ENCODE data around the gene SLC15A2. TPM values are rescaled to one million over a fixed set of nuclear protein-coding genes. Genes with fewer than 3 reads are reported as not detected.
"Not testable (repeated sequence)": the region's sequence is repeated elsewhere in the genome, so short reads cannot be mapped to it uniquely, and the experiment has no call there.

The SLC15A2 gene
- total RNA-seq, 1 donor from 2014 or later = 33.4 TPM

GRCh38 chr3:121918779-121919483 lies 24.7 kb downstream of the SLC15A2 start:
- Histone ChIP-seq H3K27ac (ENCODE audit: low read depth, low read length) (no peak overlapping the region), H3K9me3 (ENCODE audit: control insufficient read depth in 3 of 3, low read length in 3 of 3) (no peaks in the 10 kb centered on the region), H3K4me3 (ENCODE audit: low read length in 3 of 3) (no peak overlapping the region), H3K9ac (ENCODE audit: low read depth in 1 of 3, low read length in 3 of 3) (no peak overlapping the region), H3K36me3 (ENCODE audit: control insufficient read depth in 3 of 3, insufficient read depth in 3 of 3, low read length in 3 of 3) (no peaks in the 10 kb centered on the region), H3K27me3 (ENCODE audit: control insufficient read depth in 3 of 3, insufficient read depth in 3 of 3, low read length in 3 of 3) (no peaks in the 10 kb centered on the region), H3K4me1 (ENCODE audit: control insufficient read depth in 3 of 3, insufficient read depth in 3 of 3, low read length in 3 of 3) (no peaks in the 10 kb centered on the region)

DNA sequence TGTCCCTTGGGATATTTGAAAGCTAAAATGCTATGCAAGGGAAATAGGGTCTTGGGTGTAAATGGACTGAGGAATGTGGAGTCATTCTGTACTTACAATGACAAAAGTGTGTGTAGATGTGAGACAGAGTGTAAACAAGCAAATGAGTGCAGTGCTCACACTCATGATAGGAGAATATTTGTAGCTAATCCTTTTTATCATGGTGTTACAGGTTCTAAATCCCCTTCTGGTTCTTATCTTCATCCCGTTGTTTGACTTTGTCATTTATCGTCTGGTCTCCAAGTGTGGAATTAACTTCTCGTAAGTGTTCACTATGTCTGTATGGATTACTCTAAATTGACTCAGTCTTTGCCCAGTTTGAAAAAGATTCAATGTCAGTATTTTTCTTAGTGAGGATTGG lies 30.5 kb downstream of the SLC15A2 start:
- Histone ChIP-seq H3K27me3 (ENCODE audit: control insufficient read depth in 3 of 3, insufficient read depth in 3 of 3, low read length in 3 of 3) (no peaks in the 10 kb centered on the region), H3K9me3 (ENCODE audit: control insufficient read depth in 3 of 3, low read length in 3 of 3) (no peaks in the 10 kb centered on the region), H3K27ac (ENCODE audit: low read depth, low read length) (no peak overlapping the region), H3K4me3 (ENCODE audit: low read length in 3 of 3) (no peak overlapping the region), H3K36me3 (ENCODE audit: control insufficient read depth in 3 of 3, insufficient read depth in 3 of 3, low read length in 3 of 3) (peaks cover 0 to 9% (median 7%) of the 10 kb centered on the region in 3 donors), H3K9ac (ENCODE audit: low read depth in 1 of 3, low read length in 3 of 3) (no peak overlapping the region), H3K4me1 (ENCODE audit: control insufficient read depth in 3 of 3, insufficient read depth in 3 of 3, low read length in 3 of 3) (no peaks in the 10 kb centered on the region)

DNA sequence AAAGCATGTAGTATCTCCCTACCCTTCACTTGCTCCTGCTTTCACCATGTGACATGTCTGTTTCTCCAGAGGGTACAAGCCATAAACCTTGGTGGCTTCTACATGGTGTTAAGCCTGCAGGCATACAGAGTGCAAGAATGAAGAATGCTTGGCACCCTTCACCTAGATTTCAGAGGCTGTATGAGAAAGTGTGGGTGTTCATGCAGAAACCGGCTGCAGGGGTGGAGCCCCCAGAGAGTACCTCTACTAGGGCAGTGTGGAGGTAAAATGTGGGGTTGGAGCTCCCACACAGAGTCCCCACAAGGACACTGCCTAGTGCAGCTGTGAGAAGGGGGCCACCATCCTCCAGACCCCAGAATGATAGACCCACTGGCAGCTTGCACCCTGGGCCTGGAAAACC lies 32.2 kb downstream of the SLC15A2 start:
- Histone ChIP-seq H3K9ac (ENCODE audit: low read depth in 1 of 3, low read length in 3 of 3) (no peak overlapping the region), H3K27me3 (ENCODE audit: control insufficient read depth in 3 of 3, insufficient read depth in 3 of 3, low read length in 3 of 3) (no peaks in the 10 kb centered on the region), H3K4me3 (ENCODE audit: low read length in 3 of 3) (no peak overlapping the region), H3K9me3 (ENCODE audit: control insufficient read depth in 3 of 3, low read length in 3 of 3) (no peaks in the 10 kb centered on the region), H3K27ac (ENCODE audit: low read depth, low read length) (no peak overlapping the region), H3K4me1 (ENCODE audit: control insufficient read depth in 3 of 3, insufficient read depth in 3 of 3, low read length in 3 of 3) (no peaks in the 10 kb centered on the region), H3K36me3 (ENCODE audit: control insufficient read depth in 3 of 3, insufficient read depth in 3 of 3, low read length in 3 of 3) (peaks cover 0 to 15% (median 7%) of the 10 kb centered on the region in 3 donors)

- H3K9ac ChIP-seq (ENCODE audit: low read depth in 1 of 3, low read length in 3 of 3); H3K9me3 ChIP-seq (ENCODE audit: control insufficient read depth in 3 of 3, low read length in 3 of 3); H3K27me3 ChIP-seq (ENCODE audit: control insufficient read depth in 3 of 3, insufficient read depth in 3 of 3, low read length in 3 of 3); H3K4me1 ChIP-seq (ENCODE audit: control insufficient read depth in 3 of 3, insufficient read depth in 3 of 3, low read length in 3 of 3); H3K36me3 ChIP-seq (ENCODE audit: control insufficient read depth in 3 of 3, insufficient read depth in 3 of 3, low read length in 3 of 3); H3K4me3 ChIP-seq (ENCODE audit: low read length in 3 of 3); H3K27ac ChIP-seq (ENCODE audit: low read depth, low read length): not testable (repeated sequence)
Observed at GRCh38 chr3:121938141-121938855, 44.1 kb downstream of the SLC15A2 start.

GRCh38 chr3:121941592-121941991 lies 47.4 kb downstream of the SLC15A2 start:
- Histone ChIP-seq H3K36me3 (ENCODE audit: control insufficient read depth in 3 of 3, insufficient read depth in 3 of 3, low read length in 3 of 3) (peaks cover 0 to 1% (median 0%) of the 10 kb centered on the region in 3 donors), H3K27me3 (ENCODE audit: control insufficient read depth in 3 of 3, insufficient read depth in 3 of 3, low read length in 3 of 3) (no peaks in the 10 kb centered on the region), H3K4me3 (ENCODE audit: low read length in 3 of 3) (no peak overlapping the region), H3K4me1 (ENCODE audit: control insufficient read depth in 3 of 3, insufficient read depth in 3 of 3, low read length in 3 of 3) (no peaks in the 10 kb centered on the region), H3K9ac (ENCODE audit: low read depth in 1 of 3, low read length in 3 of 3) (no peak overlapping the region), H3K27ac (ENCODE audit: low read depth, low read length) (no peak overlapping the region), H3K9me3 (ENCODE audit: control insufficient read depth in 3 of 3, low read length in 3 of 3) (no peaks in the 10 kb centered on the region)

DNA sequence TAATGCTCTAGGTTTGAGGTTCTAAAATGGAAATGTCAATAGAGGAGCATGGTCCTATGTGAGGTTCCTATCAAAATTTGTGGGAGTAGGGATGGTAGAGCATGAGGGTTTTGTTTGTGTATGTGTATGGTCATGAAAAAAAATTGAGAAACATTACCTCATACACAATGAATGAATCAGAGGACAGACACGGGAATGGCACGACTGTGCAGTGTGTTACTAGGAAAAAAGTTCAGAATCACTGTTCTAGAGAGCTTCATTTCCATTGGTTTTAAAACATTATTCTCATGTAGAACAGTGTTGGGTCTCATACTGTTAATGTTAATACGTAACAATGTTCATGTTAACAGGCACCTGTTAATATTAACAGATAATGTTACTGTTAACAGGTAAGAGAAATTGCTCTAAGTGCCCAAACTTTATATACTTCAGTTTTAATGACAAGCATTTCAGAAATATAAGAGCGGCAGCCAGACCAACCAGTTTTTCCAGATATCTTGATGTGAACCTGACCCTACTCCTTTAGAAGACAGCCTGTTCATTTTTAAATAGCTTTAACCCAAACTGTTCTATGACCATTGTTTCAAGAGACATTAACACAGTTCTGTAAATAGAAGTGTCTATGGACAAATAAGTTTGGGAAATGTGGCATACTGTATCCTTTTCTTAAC lies 48.0 kb downstream of the SLC15A2 start:
- Histone ChIP-seq H3K36me3 (ENCODE audit: control insufficient read depth in 3 of 3, insufficient read depth in 3 of 3, low read length in 3 of 3) (peaks cover 0 to 1% (median 0%) of the 10 kb centered on the region in 3 donors), H3K27ac (ENCODE audit: low read depth, low read length) (no peak overlapping the region), H3K4me1 (ENCODE audit: control insufficient read depth in 3 of 3, insufficient read depth in 3 of 3, low read length in 3 of 3) (no peaks in the 10 kb centered on the region), H3K27me3 (ENCODE audit: control insufficient read depth in 3 of 3, insufficient read depth in 3 of 3, low read length in 3 of 3) (no peaks in the 10 kb centered on the region), H3K9ac (ENCODE audit: low read depth in 1 of 3, low read length in 3 of 3) (no peak overlapping the region), H3K4me3 (ENCODE audit: low read length in 3 of 3) (no peak overlapping the region), H3K9me3 (ENCODE audit: control insufficient read depth in 3 of 3, low read length in 3 of 3) (no peaks in the 10 kb centered on the region)

GRCh38 chr3:121943431-121943830 lies 49.2 kb downstream of the SLC15A2 start:
- Histone ChIP-seq H3K9me3 (ENCODE audit: control insufficient read depth in 3 of 3, low read length in 3 of 3) (no peaks in the 10 kb centered on the region), H3K4me1 (ENCODE audit: control insufficient read depth in 3 of 3, insufficient read depth in 3 of 3, low read length in 3 of 3) (no peaks in the 10 kb centered on the region), H3K4me3 (ENCODE audit: low read length in 3 of 3) (no peak overlapping the region)

GRCh38 chr3:121948641-121949040 lies 54.4 kb downstream of the SLC15A2 start:
- H3K27ac ChIP-seq (ENCODE audit: low read depth, low read length) = no peak overlapping the region
- H3K36me3 ChIP-seq (ENCODE audit: control insufficient read depth in 3 of 3, insufficient read depth in 3 of 3, low read length in 3 of 3) = no peaks in the 10 kb centered on the region
- H3K9ac ChIP-seq (ENCODE audit: low read depth in 1 of 3, low read length in 3 of 3) = no peak overlapping the region
- no peaks in the 10 kb centered on the region for H3K9me3 ChIP-seq (ENCODE audit: control insufficient read depth in 3 of 3, low read length in 3 of 3)
- no peaks in the 10 kb centered on the region for H3K4me1 ChIP-seq (ENCODE audit: control insufficient read depth in 3 of 3, insufficient read depth in 3 of 3, low read length in 3 of 3)
- H3K4me3 ChIP-seq (ENCODE audit: low read length in 3 of 3) = no peak overlapping the region
- H3K27me3 ChIP-seq (ENCODE audit: control insufficient read depth in 3 of 3, insufficient read depth in 3 of 3, low read length in 3 of 3) = no peaks in the 10 kb centered on the region

More at GRCh38 chr3:121943431-121943830, 49.2 kb downstream of the SLC15A2 start:
- Histone ChIP-seq H3K27ac (ENCODE audit: low read depth, low read length) (no peak overlapping the region), H3K9ac (ENCODE audit: low read depth in 1 of 3, low read length in 3 of 3) (no peak overlapping the region), H3K27me3 (ENCODE audit: control insufficient read depth in 3 of 3, insufficient read depth in 3 of 3, low read length in 3 of 3) (no peaks in the 10 kb centered on the region), H3K36me3 (ENCODE audit: control insufficient read depth in 3 of 3, insufficient read depth in 3 of 3, low read length in 3 of 3) (peaks cover 0 to 1% (median 0%) of the 10 kb centered on the region in 3 donors)

- Histone ChIP-seq H3K4me1 (ENCODE audit: control insufficient read depth in 3 of 3, insufficient read depth in 3 of 3, low read length in 3 of 3) (no peaks in the 10 kb centered on the region), H3K9me3 (ENCODE audit: control insufficient read depth in 3 of 3, low read length in 3 of 3) (no peaks in the 10 kb centered on the region), H3K27me3 (ENCODE audit: control insufficient read depth in 3 of 3, insufficient read depth in 3 of 3, low read length in 3 of 3) (no peaks in the 10 kb centered on the region), H3K9ac (ENCODE audit: low read depth in 1 of 3, low read length in 3 of 3) (no peak overlapping the region), H3K27ac (ENCODE audit: low read depth, low read length) (no peak overlapping the region), H3K4me3 (ENCODE audit: low read length in 3 of 3) (no peak overlapping the region), H3K36me3 (ENCODE audit: control insufficient read depth in 3 of 3, insufficient read depth in 3 of 3, low read length in 3 of 3) (no peaks in the 10 kb centered on the region)
Observed at GRCh38 chr3:121951291-121951919, 57.2 kb downstream of the SLC15A2 start.
